ENCODE data around the gene MED12.
A peak's percentile ranks its signal among the peaks of the same experiment; 100 is the strongest.

MED12 gene

DNA sequence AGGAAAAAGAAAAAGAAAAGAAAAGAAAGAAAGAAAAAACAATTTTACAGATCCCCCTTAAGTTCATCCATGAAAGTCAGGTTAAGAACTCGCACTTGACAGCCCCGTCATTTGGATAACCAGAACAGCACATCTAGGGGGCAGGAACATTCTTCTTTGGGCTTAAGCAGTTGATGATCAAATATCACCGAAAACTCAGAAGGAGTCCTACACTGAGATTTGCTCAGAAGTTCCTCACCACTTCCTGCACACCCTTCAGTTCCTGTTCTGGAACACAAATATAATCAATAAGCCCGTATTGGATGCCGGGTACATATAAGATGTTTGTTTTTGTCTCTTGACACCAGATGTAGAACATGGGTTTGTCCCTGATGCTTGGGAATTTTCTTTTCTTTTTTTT lies 40.9 kb downstream of the MED12 start:
- Mint-ChIP-seq H3K36me3 (ENCODE audit: low read depth) (peaks cover 17% of the 10 kb centered on the region), H3K27me3 (ENCODE audit: low read depth) (no peaks in the 10 kb centered on the region), H3K9me3 (no peaks in the 10 kb centered on the region), H3K27ac (no peak overlapping the region), H3K4me1 (ENCODE audit: low read depth) (peaks cover 2% of the 10 kb centered on the region), H3K4me3 (no peak overlapping the region)
- DNase-seq (ENCODE audit: low spot score) = no peak

DNA sequence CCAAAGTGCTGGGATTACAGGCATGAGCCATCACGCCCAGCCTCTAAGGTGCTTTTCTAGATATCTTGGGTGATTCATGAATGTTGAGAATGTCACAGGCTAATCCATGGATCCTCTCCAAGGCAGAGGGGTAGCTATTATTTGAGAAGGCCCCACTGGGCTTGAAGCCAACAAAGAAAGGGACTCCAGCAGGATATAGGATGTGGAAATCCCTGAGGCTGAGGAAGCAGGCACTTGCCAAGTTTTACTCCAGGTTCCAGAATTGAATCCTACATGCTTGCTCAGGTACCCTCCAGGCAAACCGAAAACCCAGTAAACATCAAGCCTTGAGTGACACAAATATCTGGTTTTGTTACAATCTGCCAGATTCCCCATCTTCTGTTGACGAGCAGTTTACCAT lies 42.1 kb downstream of the MED12 start:
- DNase-seq (ENCODE audit: low spot score) = no peak
- H3K36me3 Mint-ChIP-seq (ENCODE audit: low read depth) = peaks cover 17% of the 10 kb centered on the region

DNA sequence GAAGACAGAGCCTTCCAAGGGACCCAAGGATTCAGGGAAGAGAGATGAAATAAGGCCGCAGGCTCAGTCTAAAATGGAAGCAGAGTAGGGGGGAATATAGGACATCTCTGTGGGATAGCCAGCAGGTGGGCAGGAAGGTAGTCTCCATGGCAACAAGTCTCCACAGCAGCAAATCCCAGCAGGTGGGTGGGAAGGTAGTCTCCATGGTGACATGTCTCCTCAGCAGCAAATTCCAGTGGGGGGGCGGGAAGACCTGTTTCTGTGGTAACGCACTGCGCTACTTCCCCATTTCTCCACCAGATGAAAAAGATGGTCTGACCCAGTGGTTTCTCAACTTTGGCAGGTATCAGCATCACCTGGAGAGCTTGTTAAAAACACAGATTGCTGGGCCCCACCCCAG lies 44.6 kb downstream of the MED12 start:
- no peak overlapping the region for H3K4me3 Mint-ChIP-seq
- no peaks in the 10 kb centered on the region for H3K27me3 Mint-ChIP-seq (ENCODE audit: low read depth)
- H3K9me3 Mint-ChIP-seq = no peaks in the 10 kb centered on the region
- H3K36me3 Mint-ChIP-seq (ENCODE audit: low read depth) = peaks cover 14% of the 10 kb centered on the region
- DNase-seq (ENCODE audit: low spot score) = no peak
- peaks cover 2% of the 10 kb centered on the region for H3K4me1 Mint-ChIP-seq (ENCODE audit: low read depth)
- H3K27ac Mint-ChIP-seq = no peak overlapping the region

More for the DNA sequence above, 42.1 kb downstream of the MED12 start:
- Mint-ChIP-seq H3K4me1 (ENCODE audit: low read depth) (peaks cover 2% of the 10 kb centered on the region), H3K4me3 (no peak overlapping the region), H3K27me3 (ENCODE audit: low read depth) (no peaks in the 10 kb centered on the region), H3K9me3 (no peaks in the 10 kb centered on the region), H3K27ac (no peak overlapping the region)

DNA sequence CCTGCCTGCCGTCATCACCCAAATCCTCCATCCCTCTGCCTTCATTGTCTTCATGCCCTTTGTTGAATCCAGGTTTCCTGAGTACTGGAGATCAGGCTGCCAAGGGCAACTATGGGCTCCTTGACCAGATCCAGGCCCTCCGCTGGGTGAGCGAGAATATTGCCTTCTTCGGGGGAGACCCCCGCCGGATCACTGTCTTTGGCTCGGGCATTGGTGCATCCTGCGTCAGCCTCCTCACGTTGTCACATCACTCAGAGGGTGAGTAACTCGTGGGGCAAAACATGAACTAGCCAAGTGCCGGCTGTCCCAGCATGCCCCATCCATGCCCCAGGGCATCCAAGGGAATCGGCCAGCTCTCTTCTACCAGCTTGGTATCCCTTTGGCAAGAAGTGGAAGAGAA lies 45.7 kb downstream of the MED12 start:
- DNase-seq (ENCODE audit: low spot score) = no peak
- Mint-ChIP-seq H3K4me3 (no peak overlapping the region), H3K27ac (no peak overlapping the region), H3K36me3 (ENCODE audit: low read depth) (peaks cover 10% of the 10 kb centered on the region), H3K4me1 (ENCODE audit: low read depth) (no peaks in the 10 kb centered on the region), H3K9me3 (no peaks in the 10 kb centered on the region), H3K27me3 (ENCODE audit: low read depth) (no peaks in the 10 kb centered on the region)

DNA sequence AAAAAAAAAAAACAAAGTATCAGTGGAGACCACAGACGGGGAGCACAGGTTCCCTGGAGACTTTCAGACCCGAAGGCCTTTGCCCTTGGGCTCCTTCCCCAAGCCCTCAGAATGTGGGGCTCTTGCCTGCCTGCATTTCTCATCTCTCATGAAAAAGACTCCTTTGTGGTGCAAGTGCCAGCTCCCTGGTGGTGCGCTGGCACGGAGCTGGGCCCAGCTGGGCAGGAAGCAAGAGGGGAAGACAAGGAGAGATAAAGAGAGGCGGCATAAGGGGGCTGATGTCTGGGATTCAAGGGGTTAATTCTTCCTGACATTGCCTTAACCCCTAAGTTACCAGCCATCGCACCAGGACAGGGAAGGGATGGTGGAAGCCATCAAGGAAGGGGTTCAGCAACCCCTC lies 48.1 kb downstream of the MED12 start:
- Mint-ChIP-seq H3K27ac (no peak overlapping the region), H3K9me3 (no peaks in the 10 kb centered on the region)

DNA sequence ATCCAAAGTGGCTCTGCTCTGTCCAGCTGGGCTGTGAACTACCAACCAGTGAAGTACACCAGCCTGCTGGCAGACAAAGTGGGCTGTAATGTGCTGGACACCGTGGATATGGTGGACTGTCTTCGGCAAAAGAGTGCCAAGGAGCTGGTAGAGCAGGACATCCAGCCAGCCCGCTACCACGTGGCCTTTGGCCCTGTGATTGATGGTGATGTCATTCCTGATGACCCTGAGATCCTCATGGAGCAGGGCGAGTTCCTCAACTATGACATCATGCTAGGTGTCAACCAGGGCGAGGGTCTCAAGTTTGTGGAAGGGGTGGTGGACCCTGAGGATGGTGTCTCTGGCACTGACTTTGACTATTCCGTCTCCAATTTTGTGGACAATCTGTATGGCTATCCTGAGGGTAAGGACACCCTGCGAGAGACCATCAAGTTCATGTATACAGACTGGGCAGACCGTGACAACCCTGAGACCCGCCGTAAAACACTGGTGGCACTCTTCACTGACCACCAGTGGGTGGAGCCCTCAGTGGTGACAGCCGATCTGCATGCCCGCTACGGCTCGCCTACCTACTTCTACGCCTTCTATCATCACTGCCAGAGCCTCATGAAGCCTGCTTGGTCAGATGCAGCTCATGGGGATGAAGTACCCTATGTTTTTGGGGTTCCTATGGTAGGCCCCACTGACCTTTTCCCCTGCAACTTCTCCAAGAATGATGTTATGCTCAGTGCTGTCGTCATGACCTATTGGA lies 48.8 kb downstream of the MED12 start:
- no peaks in the 10 kb centered on the region for H3K27me3 Mint-ChIP-seq (ENCODE audit: low read depth)
- no peak overlapping the region for H3K4me3 Mint-ChIP-seq
- peaks cover 9% of the 10 kb centered on the region for H3K36me3 Mint-ChIP-seq (ENCODE audit: low read depth)
- DNase-seq (ENCODE audit: low spot score) = no peak
- H3K4me1 Mint-ChIP-seq (ENCODE audit: low read depth) = peaks cover 2% of the 10 kb centered on the region
- H3K9me3 Mint-ChIP-seq = no peaks in the 10 kb centered on the region
- no peak overlapping the region for H3K27ac Mint-ChIP-seq

More for the DNA sequence above, 48.1 kb downstream of the MED12 start:
- Mint-ChIP-seq H3K36me3 (ENCODE audit: low read depth) (peaks cover 11% of the 10 kb centered on the region), H3K4me1 (ENCODE audit: low read depth) (peaks cover 1% of the 10 kb centered on the region), H3K27me3 (ENCODE audit: low read depth) (no peaks in the 10 kb centered on the region), H3K4me3 (no peak overlapping the region)
- DNase-seq (ENCODE audit: low spot score) = no peak

DNA sequence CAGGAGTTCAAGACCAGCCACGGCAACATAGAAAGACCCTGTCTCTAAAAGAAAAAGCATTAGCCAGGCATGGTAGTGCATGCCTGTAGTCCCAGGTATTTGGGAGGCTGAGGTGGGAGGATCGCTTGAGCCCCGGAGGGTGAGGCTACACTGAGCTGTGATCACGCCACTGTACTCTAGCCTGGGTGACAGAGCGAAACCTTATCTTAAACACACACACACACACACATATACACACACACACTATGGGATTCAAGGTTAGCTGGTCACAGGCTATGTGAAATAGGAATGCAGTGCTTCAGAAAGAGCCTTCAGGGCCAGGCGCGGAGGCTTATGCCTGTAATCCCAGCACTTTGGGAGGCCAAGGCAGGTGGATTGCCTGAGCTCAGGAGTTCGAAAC lies 49.7 kb downstream of the MED12 start:
- peaks cover 2% of the 10 kb centered on the region for H3K4me1 Mint-ChIP-seq (ENCODE audit: low read depth)
- H3K9me3 Mint-ChIP-seq = no peaks in the 10 kb centered on the region
- H3K27me3 Mint-ChIP-seq (ENCODE audit: low read depth) = no peaks in the 10 kb centered on the region
- H3K27ac Mint-ChIP-seq = no peak overlapping the region
- DNase-seq (ENCODE audit: low spot score) = no peak
- H3K4me3 Mint-ChIP-seq = no peak overlapping the region
- peaks cover 6% of the 10 kb centered on the region for H3K36me3 Mint-ChIP-seq (ENCODE audit: low read depth)

DNA sequence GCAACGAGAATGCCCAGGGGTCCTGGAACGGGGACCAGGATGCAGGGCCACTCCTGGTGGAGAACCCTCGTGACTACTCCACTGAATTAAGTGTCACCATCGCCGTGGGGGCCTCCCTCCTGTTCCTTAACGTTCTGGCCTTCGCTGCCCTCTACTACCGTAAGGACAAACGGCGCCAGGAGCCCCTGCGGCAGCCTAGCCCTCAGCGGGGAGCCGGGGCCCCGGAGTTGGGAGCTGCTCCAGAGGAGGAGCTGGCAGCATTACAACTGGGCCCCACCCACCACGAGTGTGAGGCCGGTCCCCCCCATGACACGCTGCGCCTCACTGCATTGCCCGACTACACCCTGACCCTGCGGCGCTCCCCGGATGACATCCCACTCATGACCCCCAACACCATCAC lies 51.2 kb downstream of the MED12 start:
- H3K4me1 Mint-ChIP-seq (ENCODE audit: low read depth) = peaks cover 2% of the 10 kb centered on the region
- H3K27me3 Mint-ChIP-seq (ENCODE audit: low read depth) = no peaks in the 10 kb centered on the region
- no peak overlapping the region for H3K4me3 Mint-ChIP-seq
- H3K27ac Mint-ChIP-seq = no peak overlapping the region
- DNase-seq (ENCODE audit: low spot score) = no peak
- H3K36me3 Mint-ChIP-seq (ENCODE audit: low read depth) = peaks cover 14% of the 10 kb centered on the region
- H3K9me3 Mint-ChIP-seq = no peaks in the 10 kb centered on the region

DNA sequence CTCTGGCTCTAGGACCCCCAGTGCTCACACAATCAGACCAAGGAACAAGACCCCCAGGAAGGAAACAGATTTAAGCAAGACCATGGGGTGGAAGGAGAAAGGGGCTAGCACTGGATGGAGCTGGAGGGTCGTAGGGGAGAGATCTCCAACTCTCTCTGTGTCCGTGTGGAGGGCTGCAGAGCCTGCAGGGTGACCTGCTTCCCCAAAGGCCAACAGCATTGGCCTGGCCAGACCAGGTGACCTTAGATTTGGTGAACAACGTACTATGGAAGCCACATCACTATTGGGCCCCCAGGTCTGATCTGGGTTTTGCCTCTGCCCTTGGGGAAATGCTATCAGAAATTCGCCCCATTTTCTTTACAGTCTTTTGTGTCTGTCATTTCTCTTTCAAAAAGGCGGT lies 52.3 kb downstream of the MED12 start:
- H3K36me3 Mint-ChIP-seq (ENCODE audit: low read depth) = peaks cover 21% of the 10 kb centered on the region
- H3K9me3 Mint-ChIP-seq = no peaks in the 10 kb centered on the region
- no peaks in the 10 kb centered on the region for H3K27me3 Mint-ChIP-seq (ENCODE audit: low read depth)
- H3K4me1 Mint-ChIP-seq (ENCODE audit: low read depth) = peaks cover 2% of the 10 kb centered on the region
- no peak overlapping the region for H3K27ac Mint-ChIP-seq
- DNase-seq (ENCODE audit: low spot score) = no peak
- H3K4me3 Mint-ChIP-seq = no peak overlapping the region

DNA sequence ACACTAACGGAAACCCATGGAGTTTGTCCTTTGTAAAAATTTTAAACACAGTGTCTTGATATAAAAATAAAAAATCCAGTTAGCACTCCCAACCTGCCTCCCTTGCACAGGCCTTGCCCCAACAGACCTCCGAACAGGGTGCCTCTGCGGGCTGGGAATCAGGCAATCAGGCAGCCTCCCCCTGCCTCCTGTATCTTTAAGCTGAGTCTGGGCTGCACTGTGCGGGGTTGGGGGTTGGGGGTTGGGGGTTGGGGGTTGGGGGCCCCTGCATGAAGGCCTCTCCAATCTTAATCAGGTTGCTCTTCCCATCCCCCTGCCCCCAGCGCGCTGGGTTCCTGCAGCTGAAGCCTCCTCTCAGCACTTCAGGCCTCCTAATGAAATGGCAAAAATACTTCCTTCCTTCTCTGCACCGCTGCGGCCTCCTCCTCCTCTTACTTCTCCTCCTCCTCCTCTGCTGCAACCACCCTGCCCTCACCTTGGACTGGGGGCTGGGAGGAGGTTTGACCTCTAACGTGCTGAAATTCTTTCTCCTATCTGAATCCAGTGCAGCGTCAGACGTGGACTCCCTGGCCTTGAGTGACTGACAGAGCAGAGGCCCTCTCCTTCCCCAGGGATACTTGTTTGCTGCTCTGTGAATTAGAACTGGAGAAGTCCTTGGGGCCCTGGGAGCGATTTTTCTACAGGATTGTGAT lies 52.9 kb downstream of the MED12 start:
- Mint-ChIP-seq H3K4me3 (no peak overlapping the region), H3K36me3 (ENCODE audit: low read depth) (peaks cover 23% of the 10 kb centered on the region), H3K27me3 (ENCODE audit: low read depth) (no peaks in the 10 kb centered on the region), H3K9me3 (no peaks in the 10 kb centered on the region), H3K27ac (peak overlapping the region; percentile 23), H3K4me1 (ENCODE audit: low read depth) (peaks cover 2% of the 10 kb centered on the region)
- DNase-seq (ENCODE audit: low spot score) = no peak

DNA sequence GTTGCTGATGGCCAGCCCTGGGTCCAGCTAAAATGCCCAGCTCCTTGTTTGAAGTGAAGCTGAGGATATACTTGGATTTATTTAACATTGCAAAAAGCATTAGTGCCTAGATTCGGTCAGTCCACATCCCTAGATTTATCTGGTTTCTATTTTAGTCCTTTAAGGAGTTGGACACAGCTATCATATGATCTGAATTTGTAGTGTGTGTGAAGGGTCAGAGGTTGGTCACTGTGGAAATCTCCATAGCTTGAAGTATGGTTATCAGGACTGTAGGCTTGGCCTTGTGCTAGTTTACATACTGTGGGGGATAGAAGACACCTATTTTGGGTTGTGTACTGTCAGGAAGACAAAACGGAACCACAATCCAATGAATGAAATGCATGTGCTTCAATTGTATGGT lies 55.0 kb downstream of the MED12 start:
- no peaks in the 10 kb centered on the region for H3K27me3 Mint-ChIP-seq (ENCODE audit: low read depth)

DNA sequence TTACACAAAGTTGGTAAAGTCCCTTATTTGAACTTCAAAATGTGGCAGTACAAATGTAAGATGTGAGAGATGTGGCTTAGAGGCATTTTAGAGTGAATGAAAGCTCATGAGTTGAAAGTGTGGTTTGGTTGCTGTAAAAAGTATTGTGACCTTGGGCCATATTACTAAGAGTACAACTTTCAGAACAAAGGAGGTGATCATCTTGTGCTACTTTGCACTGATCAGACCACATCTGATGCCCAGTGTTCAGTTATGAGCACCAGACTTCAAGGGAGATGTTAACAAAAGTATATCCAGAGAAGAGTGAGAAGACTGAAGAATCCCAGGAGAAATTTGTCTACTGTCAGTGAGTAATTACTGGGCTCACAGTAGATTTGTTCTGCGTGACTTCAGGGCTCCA lies 56.4 kb downstream of the MED12 start:
- peaks cover 35% of the 10 kb centered on the region for H3K36me3 Mint-ChIP-seq (ENCODE audit: low read depth)
- DNase-seq (ENCODE audit: low spot score) = no peak
- no peak overlapping the region for H3K4me3 Mint-ChIP-seq
- peaks cover 10% of the 10 kb centered on the region for H3K4me1 Mint-ChIP-seq (ENCODE audit: low read depth)
- no peaks in the 10 kb centered on the region for H3K9me3 Mint-ChIP-seq
- no peak overlapping the region for H3K27ac Mint-ChIP-seq
- H3K27me3 Mint-ChIP-seq (ENCODE audit: low read depth) = no peaks in the 10 kb centered on the region

More for the DNA sequence above, 55.0 kb downstream of the MED12 start:
- no peak for DNase-seq (ENCODE audit: low spot score)
- Mint-ChIP-seq H3K4me1 (ENCODE audit: low read depth) (peaks cover 4% of the 10 kb centered on the region), H3K27ac (no peak overlapping the region), H3K4me3 (no peak overlapping the region), H3K9me3 (no peaks in the 10 kb centered on the region), H3K36me3 (ENCODE audit: low read depth) (peaks cover 35% of the 10 kb centered on the region)

DNA sequence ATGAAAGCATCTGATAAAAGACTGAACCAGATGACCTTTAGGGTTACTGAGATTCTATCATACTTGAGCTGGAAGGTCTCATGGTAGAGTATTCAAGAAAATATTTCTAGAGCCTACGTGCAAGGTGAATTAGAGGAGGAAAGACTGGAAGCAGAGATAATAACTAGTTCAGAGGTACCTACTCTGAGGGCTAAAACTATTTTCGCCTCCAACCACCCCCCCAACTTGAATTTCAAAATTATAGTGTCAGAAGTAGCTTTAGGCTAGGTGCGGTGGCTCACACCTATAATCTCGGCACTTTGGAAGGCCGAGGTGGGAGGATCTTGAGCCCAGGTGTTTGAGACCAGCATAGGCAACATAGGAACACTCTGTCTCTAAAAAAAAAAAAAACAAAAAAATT lies 57.1 kb downstream of the MED12 start:
- H3K36me3 Mint-ChIP-seq (ENCODE audit: low read depth) = peaks cover 35% of the 10 kb centered on the region
- peaks cover 10% of the 10 kb centered on the region for H3K4me1 Mint-ChIP-seq (ENCODE audit: low read depth)
- no peaks in the 10 kb centered on the region for H3K9me3 Mint-ChIP-seq
- H3K4me3 Mint-ChIP-seq = no peak overlapping the region
- DNase-seq (ENCODE audit: low spot score) = no peak
- no peaks in the 10 kb centered on the region for H3K27me3 Mint-ChIP-seq (ENCODE audit: low read depth)
- H3K27ac Mint-ChIP-seq = no peak overlapping the region

DNA sequence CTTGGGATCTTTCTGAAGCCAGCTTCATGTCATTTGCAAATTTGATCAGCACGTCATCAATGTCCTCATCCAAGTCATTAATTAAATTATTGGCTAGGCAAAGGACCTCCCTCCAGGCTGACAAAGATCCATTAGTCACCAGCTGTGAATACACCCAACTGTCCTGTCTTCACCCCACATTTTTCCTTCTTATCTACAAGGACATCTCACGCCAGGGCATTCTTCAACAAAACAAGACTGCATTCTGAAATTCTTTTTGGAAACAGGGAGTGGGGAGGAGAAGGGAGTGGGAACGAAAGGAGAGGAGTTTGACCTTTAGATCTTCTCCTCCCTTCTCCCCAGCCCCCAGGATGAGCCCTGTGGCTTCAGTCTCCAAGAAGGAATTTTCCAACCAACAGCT lies 58.9 kb downstream of the MED12 start:
- H3K27ac Mint-ChIP-seq = no peak overlapping the region
- DNase-seq (ENCODE audit: low spot score) = no peak
- no peaks in the 10 kb centered on the region for H3K27me3 Mint-ChIP-seq (ENCODE audit: low read depth)
- no peaks in the 10 kb centered on the region for H3K9me3 Mint-ChIP-seq
- peaks cover 40% of the 10 kb centered on the region for H3K36me3 Mint-ChIP-seq (ENCODE audit: low read depth)
- H3K4me3 Mint-ChIP-seq = no peak overlapping the region
- peaks cover 11% of the 10 kb centered on the region for H3K4me1 Mint-ChIP-seq (ENCODE audit: low read depth)

All from T-helper 2 cell treated with Interferon-gamma antibody and Interleukin-4, amounts not matched to agents 5 μg/mL and 100 μg/mL, for 36 hours (primary cell).